Thyroid gland (tissue), 4 donors: ENCODE results near the gene ZNF692. TPM values are rescaled to one million over a fixed set of nuclear protein-coding genes. Genes with fewer than 3 reads are reported as not detected.
A peak's percentile ranks its signal among the peaks of the same experiment; 100 is the strongest.

ENCODE experiments used
- DNase-seq, 2 donors: peaks; one replicate each; pipeline ENCODE4 v3.0.0-alpha.2; 2019
- H3K27ac ChIP-seq, 3 donors: fragments of 200-600 bp; sonication (generic); 1 replicate in 2 of 3; 2 replicates in 1 of 3; pipeline ENCODE4 v1.5.1; 2016 to 2019; ENCODE audit warnings: mild to moderate bottlenecking in 1 of 3, moderate library complexity in 1 of 3
- H3K27me3 ChIP-seq: fragments of 200-600 bp; sonication (generic); one replicate; pipeline ENCODE4 v1.5.1; 2019
- H3K36me3 ChIP-seq, 2 donors: fragments of 200-600 bp; sonication (generic); one replicate each; pipeline ENCODE4 v1.5.1; 2016 to 2019
- H3K4me1 ChIP-seq, 2 donors: fragments of 200-600 bp; sonication (generic); one replicate each; pipeline ENCODE4 v1.5.1; 2017 to 2019
- H3K4me3 ChIP-seq, 3 donors: fragments of 200-600 bp; sonication (generic); replicated peaks in 1 of 3; 1 replicate in 2 of 3; 2 replicates in 1 of 3; pipeline ENCODE4 v1.5.1; 2016; ENCODE audit warnings: mild to moderate bottlenecking in 1 of 3
- H3K9me3 ChIP-seq: fragments of 200-600 bp; sonication (generic); one replicate; pipeline ENCODE4 v1.5.1; 2017
- CTCF ChIP-seq, 6 experiments: fragments of 200-600 bp in 3 of 6; fragments of 450-650 bp in 3 of 6; sonication (generic) in 3 of 6; IDR thresholded peaks; one replicate each; pipeline ENCODE4 v1.5.1; 2016 to 2019; ENCODE audit warnings: antibody characterized with exemption in 6 of 6, mild to moderate bottlenecking in 2 of 6, inconsistent platforms in 1 of 6, moderate library complexity in 1 of 6
- POLR2A ChIP-seq, 2 donors: fragments of 450-650 bp; IDR thresholded peaks; one replicate each; pipeline ENCODE4 v1.6.1; 2017; ENCODE audit warnings: antibody characterized with exemption in 2 of 2, mild to moderate bottlenecking in 2 of 2, moderate library complexity in 1 of 2
- WGBS, 2 donors: methylation state at CpG; one replicate each; pipeline ENCODE4 v1.1.5; 2017; 5-methylcytosine and 5-hydroxymethylcytosine counted together
- intact Hi-C: fragments of 100-400 bp; cut with DNase I; formaldehyde crosslinking; loops from one replicate; pipeline ENCODE4 v1.15.1; 2023
- total RNA-seq, 4 donors: library from RNA; depleted of rRNA; stranded (reverse); fragments of >200 nt; gene quantifications; one replicate each; pipeline ENCODE4 v1.2.3, GENCODE V29; 2016

The ZNF692 gene
- 10 to 100 TPM; 17.2 to 59.7 (median 34.1) TPM for total RNA-seq

DNA sequence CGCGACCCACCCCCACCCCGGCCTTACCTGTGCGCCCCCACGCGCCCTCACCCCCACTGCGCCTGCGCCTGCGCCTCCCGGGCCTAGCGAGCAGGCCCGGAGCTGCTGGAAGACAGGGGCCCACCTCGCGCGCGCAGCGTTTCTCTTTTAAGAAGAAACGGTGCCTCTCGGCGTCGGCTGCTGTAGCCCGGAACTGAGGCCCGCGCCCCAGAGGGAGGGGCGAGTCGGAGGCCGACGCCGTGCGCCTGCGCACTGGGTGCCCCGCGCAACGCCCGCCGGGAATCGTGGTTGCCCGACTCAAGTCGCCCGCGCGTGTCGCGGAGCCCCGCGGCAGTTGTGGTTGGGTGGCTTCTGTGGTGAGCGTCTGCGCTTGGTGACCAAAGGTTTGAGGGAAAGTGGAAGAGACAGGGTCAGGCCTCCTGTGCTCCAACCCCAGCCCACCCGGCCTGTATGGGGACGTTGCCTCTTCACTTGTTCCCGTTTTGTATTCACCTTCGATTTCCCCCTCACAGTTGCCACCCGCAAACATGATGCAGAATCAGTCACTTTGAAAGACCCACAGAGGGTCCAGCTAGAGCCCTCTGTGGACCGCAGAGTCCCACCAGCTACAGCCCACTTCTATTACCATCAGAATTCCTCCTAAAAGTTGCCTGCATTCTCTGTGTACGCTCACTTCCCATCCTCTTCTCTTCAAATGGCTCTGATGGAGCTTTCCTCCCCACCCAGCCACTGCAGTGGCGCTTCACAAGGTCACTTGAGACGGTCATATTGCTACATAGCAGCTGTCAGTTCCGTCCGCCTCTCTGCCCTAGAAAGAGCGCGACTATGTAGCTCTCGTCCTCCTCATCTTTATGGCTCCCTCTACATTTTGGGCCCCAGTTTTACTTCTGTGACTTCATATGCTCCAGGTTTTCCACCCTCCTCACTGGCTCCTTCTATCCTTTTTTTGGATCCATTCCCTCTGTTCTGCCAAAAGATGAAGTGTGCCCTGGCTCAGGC lies at the start of gene ZNF692:
Gene ZNF692 (minus strand): TSS at position 195 of the 999 bp plus-strand sequence. CDS start 776 bp downstream, outside the sequence.
- peak; percentile 99 for DNase-seq
- peak within 1 kb of the TSS; percentile 78 to 95 (median 88) for H3K27ac ChIP-seq
- intact Hi-C loops: no loop called here
- peak in 1 of 2 donors; percentile 91 for TF ChIP-seq POLR2A (IDR thresholded peaks at IDR 0.05)
- TF ChIP-seq CTCF (IDR thresholded peaks at IDR 0.05): no peak
- no peaks in the 10 kb centered on the region for H3K36me3 ChIP-seq
- 14 to 25% methylated on average over 15 to 30 of the region's 62 CpGs for WGBS, 2 donors
- peak within 1 kb of the TSS; percentile 33 to 57 (median 40) for H3K4me3 ChIP-seq
- no peaks in the 10 kb centered on the region for H3K27me3 ChIP-seq
- H3K9me3 ChIP-seq: no peaks in the 10 kb centered on the region
- peaks cover 20 to 32% of the 10 kb centered on the region in 2 donors for H3K4me1 ChIP-seq

DNA sequence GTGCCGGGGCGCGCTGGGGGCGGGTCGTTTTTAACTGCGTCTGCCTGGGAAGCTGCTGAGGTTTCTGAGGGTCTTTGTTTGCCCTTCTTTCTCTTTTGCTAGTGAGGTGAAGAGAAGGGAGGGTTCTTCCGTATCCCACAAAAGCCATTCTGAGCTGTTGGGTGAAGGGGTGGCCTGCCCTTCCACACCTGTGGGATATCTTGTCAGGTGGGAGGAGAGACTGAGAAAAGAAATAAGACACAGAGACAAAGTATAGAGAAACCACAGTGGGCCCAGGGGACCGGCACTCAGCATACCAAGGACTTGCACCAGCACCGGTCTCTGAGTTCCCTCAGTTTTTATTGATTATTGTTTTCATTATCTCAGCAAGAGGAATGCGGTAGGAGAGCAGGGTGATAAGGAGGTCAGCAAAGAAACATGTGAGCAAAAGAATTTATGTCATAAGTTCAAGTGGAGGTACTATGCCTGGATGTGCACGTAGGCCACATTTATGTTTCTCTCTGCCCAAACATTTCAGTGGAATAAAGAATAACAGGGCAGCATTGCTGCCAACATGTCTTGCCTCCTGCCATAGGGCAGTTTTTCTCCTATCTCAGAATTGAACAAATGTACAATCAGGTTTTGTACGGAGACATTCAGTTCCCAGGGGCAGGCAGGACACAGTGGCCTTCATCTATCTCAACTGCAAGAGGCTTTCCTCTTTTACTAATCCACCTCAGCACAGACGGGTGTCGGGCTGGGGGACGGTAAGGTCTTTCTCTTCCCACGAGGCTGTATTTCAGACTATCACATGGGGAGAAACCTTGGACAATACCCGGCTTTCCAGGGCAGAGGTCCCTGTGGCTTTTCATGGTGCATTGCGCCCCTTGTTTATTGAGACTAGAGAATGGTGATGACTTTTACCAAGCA lies 48.1 kb upstream of the ZNF692 start:
- Histone ChIP-seq H3K4me3 (peak overlapping the region in 2 of 3 donors; percentile 25 to 64), H3K9me3 (no peaks in the 10 kb centered on the region), H3K27ac (peak overlapping the region; percentile 14 to 73 (median 62)), H3K4me1 (peaks cover 0 to 14% of the 10 kb centered on the region in 2 donors), H3K36me3 (no peaks in the 10 kb centered on the region), H3K27me3 (no peaks in the 10 kb centered on the region)
- WGBS, 2 donors: 22% methylated on average over 15 to 17 of the region's 18 CpGs
- DNase-seq: peak in 1 of 2 donors; percentile 12
- TF ChIP-seq POLR2A (IDR thresholded peaks at IDR 0.05) (no peak), CTCF (IDR thresholded peaks at IDR 0.05) (no peak)
- intact Hi-C loops: no loop called here

GRCh38 chr1:248906009-248906752 lies 47.3 kb upstream of the ZNF692 start, which contains the start of gene PGBD2:
PGBD2 (plus strand) TSS chr1:248906235; CDS start chr1:248913863, 7,628 bp downstream.
- Histone ChIP-seq H3K27me3 (no peaks in the 10 kb centered on the region), H3K9me3 (no peaks in the 10 kb centered on the region), H3K4me1 (peaks cover 0 to 14% of the 10 kb centered on the region in 2 donors), H3K4me3 (peak within 1 kb of the TSS; percentile 46 to 83 (median 64)), H3K27ac (peak within 1 kb of the TSS; percentile 75 to 97 (median 93)), H3K36me3 (no peaks in the 10 kb centered on the region)
- intact Hi-C loops: no loop called here
- peak; percentile 49 to 77 for TF ChIP-seq POLR2A (IDR thresholded peaks at IDR 0.05)
- peak in 5 of 6 experiments; percentile 43 to 72 (median 65) for TF ChIP-seq CTCF (IDR thresholded peaks at IDR 0.05)
- WGBS, 2 donors: 0 to 1% methylated on average over 14 to 19 of the region's 80 CpGs
- peak; percentile 93 to 94 for DNase-seq

GRCh38 chr1:248905662-248906008 lies 46.8 kb upstream of the ZNF692 start:
- peaks cover 0 to 14% of the 10 kb centered on the region in 2 donors for H3K4me1 ChIP-seq
- H3K4me3 ChIP-seq: peak overlapping the region; percentile 36 to 64 (median 46)
- 27 to 39% methylated on average over 4 of the region's 4 CpGs for WGBS, 2 donors
- no peaks in the 10 kb centered on the region for H3K27me3 ChIP-seq
- intact Hi-C loops: no loop called here
- peak overlapping the region; percentile 75 to 97 (median 93) for H3K27ac ChIP-seq
- TF ChIP-seq POLR2A (IDR thresholded peaks at IDR 0.05) (no peak), CTCF (IDR thresholded peaks at IDR 0.05) (no peak)
- H3K36me3 ChIP-seq: no peaks in the 10 kb centered on the region
- no peak for DNase-seq
- no peaks in the 10 kb centered on the region for H3K9me3 ChIP-seq
